SKM-1 (cell line): ENCODE measurements around the gene PPM1F.
"Not testable (repeated sequence)": the region's sequence is repeated elsewhere in the genome, so short reads cannot be mapped to it uniquely, and the experiment has no call there.

Experiments
- DNase-seq: peaks from one replicate; lab custom pipeline; 2025; ENCODE audit not compliant: unreplicated experiment; lab: John Stamatoyannopoulos, UW

Gene PPM1F

GRCh38 chr22:21898354-21898896 is 54.2 kb downstream of the PPM1F start:
- no peak for DNase-seq

- DNase-seq = no peak
Measured at GRCh38 chr22:21896951-21897513, 55.6 kb downstream of the PPM1F start.

GRCh38 chr22:21896275-21896674 is 56.4 kb downstream of the PPM1F start:
- DNase-seq = not testable (repeated sequence)

GRCh38 chr22:21894799-21895198 is 57.8 kb downstream of the PPM1F start:
- DNase-seq = no peak

- no peak for DNase-seq
Measured at GRCh38 chr22:21889251-21889990, 63.2 kb downstream of the PPM1F start.

- no peak for DNase-seq
Measured at GRCh38 chr22:21887841-21888240, 64.8 kb downstream of the PPM1F start.

GRCh38 chr22:21883930-21884329 is 68.7 kb downstream of the PPM1F start:
- not testable (repeated sequence) for DNase-seq

GRCh38 chr22:21882754-21883333 is 69.8 kb downstream of the PPM1F start:
- not testable (repeated sequence) for DNase-seq

- DNase-seq = no peak
Measured at GRCh38 chr22:21881841-21882753, 70.6 kb downstream of the PPM1F start.

- peak; percentile 40 for DNase-seq
Measured at GRCh38 chr22:21876486-21877176, 76.0 kb downstream of the PPM1F start.

GRCh38 chr22:21874953-21875352 is 77.7 kb downstream of the PPM1F start:
- DNase-seq = not testable (repeated sequence)

- no peak for DNase-seq
Measured at GRCh38 chr22:21873619-21874018, 79.0 kb downstream of the PPM1F start.

- DNase-seq = not testable (repeated sequence)
Measured at GRCh38 chr22:21872741-21873140, 79.9 kb downstream of the PPM1F start.
